DOHH2 (cell line): ENCODE measurements around the gene CEP295NL.

Experiments
- H3F3A ChIP-seq: fragments of 200-600 bp; sonication (generic), shearing (Covaris generic); 2 replicates; pipeline ENCODE4 v1.6.0; 2016; ENCODE audit warnings: antibody characterized with exemption, mild to moderate bottlenecking; ENCODE audit not compliant: control insufficient read depth, insufficient read depth
- H3K27ac ChIP-seq: fragments of 200-600 bp; sonication (generic); 2 replicates; pipeline ENCODE4 v1.5.1; 2014; ENCODE audit warnings: low read depth, mild to moderate bottlenecking, low read length, moderate library complexity
- H3K27me3 ChIP-seq: fragments of 200-600 bp; sonication (generic); 2 replicates; pipeline ENCODE4 v1.6.1; 2014; ENCODE audit warnings: mild to moderate bottlenecking, low read length, mixed read lengths; ENCODE audit not compliant: control insufficient read depth
- H3K36me3 ChIP-seq: fragments of 200-600 bp; sonication (generic); 2 replicates; pipeline ENCODE4 v1.6.1; 2014; ENCODE audit warnings: mild to moderate bottlenecking, low read length, moderate library complexity, mixed read lengths; ENCODE audit not compliant: control insufficient read depth
- H3K4me1 ChIP-seq: fragments of 200-600 bp; sonication (generic); 2 replicates; pipeline ENCODE4 v1.6.1; 2014; ENCODE audit warnings: mild to moderate bottlenecking, low read length, mixed read lengths; ENCODE audit not compliant: control insufficient read depth
- H3K4me2 ChIP-seq: fragments of 200-600 bp; sonication (generic); 2 replicates; pipeline ENCODE4 v1.6.0; 2014; ENCODE audit warnings: mild to moderate bottlenecking, low read length, moderate library complexity
- H3K4me3 ChIP-seq: fragments of 200-600 bp; sonication (generic); 2 replicates; pipeline ENCODE4 v1.5.1; 2014; ENCODE audit warnings: mild to moderate bottlenecking, low read length, mixed read lengths
- H3K79me2 ChIP-seq: fragments of 200-600 bp; sonication (generic); 2 replicates; pipeline ENCODE4 v1.6.1; 2014; ENCODE audit warnings: mild to moderate bottlenecking, low read length, mixed read lengths; ENCODE audit not compliant: control insufficient read depth
- H3K9me2 ChIP-seq: fragments of 200-600 bp; sonication (generic); replicated peaks from 2 replicates; pipeline ENCODE4 v1.6.1; 2014; ENCODE audit warnings: mild to moderate bottlenecking, low read length, mixed read lengths; ENCODE audit not compliant: control insufficient read depth
- H3K9me3 ChIP-seq: fragments of 200-600 bp; sonication (generic); 2 replicates; pipeline ENCODE4 v1.6.1; 2014; ENCODE audit warnings: antibody characterized with exemption, low read length, mixed read lengths; ENCODE audit not compliant: control insufficient read depth, insufficient read depth
- H4K20me1 ChIP-seq: fragments of 200-600 bp; sonication (generic); 2 replicates; pipeline ENCODE4 v1.6.0; 2014; ENCODE audit warnings: low read depth, mild to moderate bottlenecking, antibody characterized with exemption, low read length, moderate library complexity; ENCODE audit not compliant: control insufficient read depth, insufficient read depth
- EZH2phosphoT487 ChIP-seq: fragments of 200-600 bp; sonication (generic); IDR thresholded peaks from 2 replicates; pipeline ENCODE4 v1.6.1; 2017; ENCODE audit warnings: borderline replicate concordance, mild to moderate bottlenecking, antibody characterized with exemption, low read length, moderate library complexity, mixed read lengths
- TF ChIP-seq, protein P1 (sequence below): fragments of 200-600 bp; sonication (generic); IDR thresholded peaks from one replicate; pipeline ENCODE4 v1.5.1; 2014; ENCODE audit warnings: antibody characterized with exemption, mild to moderate bottlenecking, low read depth, low read length; ENCODE audit not compliant: poor library complexity, severe bottlenecking

The CEP295NL gene

DNA sequence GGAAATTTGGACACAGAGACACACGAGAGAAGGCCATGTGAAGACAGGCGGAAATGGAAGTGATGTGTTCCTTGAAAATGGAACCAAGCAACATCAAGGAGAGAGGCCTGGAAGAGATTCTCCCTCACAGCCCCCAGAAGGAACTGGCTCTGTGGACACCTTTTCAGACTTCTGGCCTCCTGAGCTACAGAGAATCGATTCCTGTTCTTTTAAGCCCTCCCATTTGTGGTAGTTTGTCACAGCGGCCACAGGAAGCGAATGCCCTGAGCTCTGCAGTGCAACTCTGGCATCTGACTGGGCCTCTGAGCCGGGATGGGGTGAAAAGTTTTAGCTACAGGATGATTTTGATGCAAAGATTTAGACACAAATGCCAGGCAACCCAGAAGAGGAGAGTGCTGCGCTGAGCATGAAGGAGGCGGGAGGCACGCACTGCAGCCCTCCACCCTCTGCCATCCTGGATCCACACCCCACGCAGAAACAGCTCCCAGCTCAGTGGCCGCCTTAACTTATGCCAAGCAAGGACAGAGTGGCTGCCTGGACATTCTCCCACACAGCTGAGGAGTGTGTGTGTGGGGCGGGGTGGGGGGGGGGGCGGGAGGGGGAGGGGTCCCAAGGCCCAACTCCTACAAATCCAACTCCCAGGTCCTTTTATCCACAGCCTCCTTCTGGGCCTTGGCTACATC is 20.0 kb upstream of the CEP295NL start:
- no peak overlapping the region for H3K4me2 ChIP-seq

DNA sequence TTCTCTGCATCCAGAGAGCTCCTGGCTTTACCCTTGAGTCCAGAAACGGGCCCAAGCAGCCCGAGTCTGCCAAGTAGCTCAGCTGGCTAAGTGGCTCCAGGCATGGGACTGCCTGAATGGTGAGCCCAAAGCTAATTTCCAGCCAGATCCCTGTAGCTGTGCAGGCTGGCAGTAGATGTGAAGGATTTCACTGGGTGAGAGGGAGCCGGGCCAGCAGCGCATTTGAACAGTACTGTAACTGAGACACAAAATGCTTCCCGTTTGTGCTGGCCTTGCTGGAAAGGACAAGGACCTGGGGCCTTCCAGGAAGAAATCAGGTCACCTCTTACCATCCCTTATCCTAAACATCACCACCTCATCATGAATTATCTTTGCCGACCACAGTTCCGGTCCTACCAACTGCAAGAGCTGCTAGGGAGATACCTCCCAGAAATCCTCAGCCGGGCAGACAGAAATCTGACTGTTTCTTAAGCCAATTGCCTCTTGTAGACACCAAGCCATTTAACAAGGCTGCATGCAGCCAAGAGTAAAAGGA is 18.5 kb upstream of the CEP295NL start:
- H3K4me1 ChIP-seq = peaks cover 6% of the 10 kb centered on the region; the same call in 1 of the 2 replicates
- H3F3A ChIP-seq = no peaks in the 10 kb centered on the region
- H3K9me2 ChIP-seq = no peaks in the 10 kb centered on the region
- no peak overlapping the region for H3K4me3 ChIP-seq
- H4K20me1 ChIP-seq = no peaks in the 10 kb centered on the region
- peaks cover 16% of the 10 kb centered on the region for H3K27me3 ChIP-seq
- no peaks in the 10 kb centered on the region for H3K79me2 ChIP-seq
- no peaks in the 10 kb centered on the region for H3K36me3 ChIP-seq
- H3K4me2 ChIP-seq = no peak overlapping the region
- no peak overlapping the region for H3K27ac ChIP-seq
- H3K9me3 ChIP-seq = no peaks in the 10 kb centered on the region
- TF ChIP-seq, protein P1, sequence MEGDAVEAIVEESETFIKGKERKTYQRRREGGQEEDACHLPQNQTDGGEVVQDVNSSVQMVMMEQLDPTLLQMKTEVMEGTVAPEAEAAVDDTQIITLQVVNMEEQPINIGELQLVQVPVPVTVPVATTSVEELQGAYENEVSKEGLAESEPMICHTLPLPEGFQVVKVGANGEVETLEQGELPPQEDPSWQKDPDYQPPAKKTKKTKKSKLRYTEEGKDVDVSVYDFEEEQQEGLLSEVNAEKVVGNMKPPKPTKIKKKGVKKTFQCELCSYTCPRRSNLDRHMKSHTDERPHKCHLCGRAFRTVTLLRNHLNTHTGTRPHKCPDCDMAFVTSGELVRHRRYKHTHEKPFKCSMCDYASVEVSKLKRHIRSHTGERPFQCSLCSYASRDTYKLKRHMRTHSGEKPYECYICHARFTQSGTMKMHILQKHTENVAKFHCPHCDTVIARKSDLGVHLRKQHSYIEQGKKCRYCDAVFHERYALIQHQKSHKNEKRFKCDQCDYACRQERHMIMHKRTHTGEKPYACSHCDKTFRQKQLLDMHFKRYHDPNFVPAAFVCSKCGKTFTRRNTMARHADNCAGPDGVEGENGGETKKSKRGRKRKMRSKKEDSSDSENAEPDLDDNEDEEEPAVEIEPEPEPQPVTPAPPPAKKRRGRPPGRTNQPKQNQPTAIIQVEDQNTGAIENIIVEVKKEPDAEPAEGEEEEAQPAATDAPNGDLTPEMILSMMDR = no peak
- TF ChIP-seq EZH2phosphoT487 = no peak

More for the DNA sequence above, 20.0 kb upstream of the CEP295NL start:
- Histone ChIP-seq H3K4me1 (peaks cover 5% of the 10 kb centered on the region; the same call in 1 of the 2 replicates), H3K36me3 (no peaks in the 10 kb centered on the region), H4K20me1 (no peaks in the 10 kb centered on the region), H3K27ac (no peak overlapping the region), H3K27me3 (peaks cover 16% of the 10 kb centered on the region), H3K9me2 (no peaks in the 10 kb centered on the region), H3F3A (no peaks in the 10 kb centered on the region), H3K4me3 (no peak overlapping the region), H3K79me2 (no peaks in the 10 kb centered on the region), H3K9me3 (no peaks in the 10 kb centered on the region)
- TF ChIP-seq, protein P1 = no peak
- TF ChIP-seq EZH2phosphoT487 = no peak

DNA sequence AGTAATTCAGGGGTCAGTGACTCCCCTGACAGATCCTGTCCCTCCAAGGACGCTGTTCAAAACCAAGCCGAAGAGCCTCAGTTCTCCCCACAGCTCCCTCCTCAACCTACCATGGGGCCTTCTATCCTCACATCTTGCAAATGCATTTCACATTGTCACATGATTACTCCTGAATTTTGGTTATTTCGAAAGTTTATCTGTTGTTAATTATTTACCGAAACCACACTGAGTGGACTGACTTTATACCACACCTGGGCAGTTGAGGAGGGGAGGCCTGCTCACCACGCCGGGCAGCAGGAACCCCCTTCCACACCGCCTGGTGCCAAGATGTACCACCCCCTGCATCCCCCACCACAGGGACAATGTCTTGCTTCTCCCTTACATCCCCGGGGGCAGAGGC is 17.5 kb upstream of the CEP295NL start:
- H3K79me2 ChIP-seq = no peaks in the 10 kb centered on the region
- no peaks in the 10 kb centered on the region for H3K36me3 ChIP-seq
- H3K4me3 ChIP-seq = no peak overlapping the region
- no peaks in the 10 kb centered on the region for H3K9me2 ChIP-seq
- no peak overlapping the region for H3K4me2 ChIP-seq
- peaks cover 8% of the 10 kb centered on the region for H3K27me3 ChIP-seq
- peaks cover 15% of the 10 kb centered on the region for H3K4me1 ChIP-seq
- no peaks in the 10 kb centered on the region for H4K20me1 ChIP-seq
- H3F3A ChIP-seq = no peaks in the 10 kb centered on the region
- TF ChIP-seq, protein P1 = no peak
- TF ChIP-seq EZH2phosphoT487 = no peak
- H3K9me3 ChIP-seq = no peaks in the 10 kb centered on the region
- no peak overlapping the region for H3K27ac ChIP-seq
